Heart left ventricle (tissue), 16 donors: ENCODE results near the gene LAMC1. TPM values are rescaled to one million over a fixed set of nuclear protein-coding genes. Genes with fewer than 3 reads are reported as not detected.

Experiments used
- ATAC-seq, 4 donors: fragments of 200-7000 bp; cut with Tn5 transposase; one replicate each; pipeline ENCODE4 v1.9.1; 2020 to 2022; ENCODE audit warnings: moderate library complexity in 4 of 4, mild to moderate bottlenecking in 3 of 4, moderate number of reproducible peaks in 1 of 4
- DNase-seq, 5 donors: peaks; one replicate each; pipeline ENCODE4 v3.0.0-alpha.2; 2020
- H3K27ac ChIP-seq, 12 donors: fragments of 200-600 bp; sonication (generic) in 4 of 12; one replicate each; pipeline versions ENCODE4 v1.5.0 to v1.8.0; 2016 to 2022; ENCODE audit warnings: mild to moderate bottlenecking in 2 of 12
- H3K27me3 ChIP-seq, 9 donors: fragments of 200-600 bp; sonication (generic) in 2 of 9; one replicate each; pipeline versions ENCODE4 v1.5.1 to v1.8.0; 2016 to 2022; ENCODE audit warnings: mild to moderate bottlenecking in 3 of 9
- H3K36me3 ChIP-seq, 9 donors: fragments of 200-600 bp; sonication (generic) in 2 of 9; one replicate each; pipeline versions ENCODE4 v1.5.0 to v1.8.0; 2018 to 2022; ENCODE audit warnings: mild to moderate bottlenecking in 2 of 9
- H3K4me1 ChIP-seq, 12 donors: fragments of 200-600 bp; sonication (generic) in 4 of 12; one replicate each; pipeline versions ENCODE4 v1.5.0 to v1.8.0; 2016 to 2022; ENCODE audit warnings: mild to moderate bottlenecking in 3 of 12
- H3K4me3 ChIP-seq, 12 donors: fragments of 200-600 bp; sonication (generic) in 4 of 12; one replicate each; pipeline versions ENCODE4 v1.5.0 to v1.8.0; 2017 to 2022; ENCODE audit warnings: mild to moderate bottlenecking in 9 of 12, moderate library complexity in 4 of 12
- H3K9me3 ChIP-seq, 12 donors: fragments of 200-600 bp; sonication (generic) in 4 of 12; one replicate each; pipeline versions ENCODE4 v1.5.0 to v1.8.0; 2016 to 2022; ENCODE audit warnings: mild to moderate bottlenecking in 1 of 12
- CTCF ChIP-seq, 12 donors: fragments of 200-600 bp; sonication (generic) in 4 of 12; IDR thresholded peaks; one replicate each; pipeline versions ENCODE4 v1.5.0 to v1.8.0; 2018 to 2022; ENCODE audit warnings: antibody characterized with exemption in 12 of 12, mild to moderate bottlenecking in 5 of 12
- POLR2A ChIP-seq, 2 donors: fragments of 450-650 bp; IDR thresholded peaks; one replicate each; pipeline ENCODE4 v1.6.1; 2017; ENCODE audit warnings: antibody characterized with exemption in 2 of 2, mild to moderate bottlenecking in 2 of 2, moderate library complexity in 2 of 2
- WGBS, 4 donors: extraction: QIAGEN DNeasy Blood & Tissue Kit in 2 of 4; methylation state at CpG; one replicate each; pipeline versions ENCODE4 v1.1.5 to v1.1.7; 2013 to 2018; 5-methylcytosine and 5-hydroxymethylcytosine counted together
- intact Hi-C, 10 donors: fragments of 100-400 bp; cut with DNase I; formaldehyde crosslinking; loops; one replicate each; pipeline versions ENCODE4 v1.11.1 to v1.14.2; 2022
- long read RNA-seq, 3 donors: library from polyadenylated mRNA; unstranded; transcript quantifications; one replicate each; pipeline ENCODE4 v2.0.0, GENCODE V29; 2020 to 2021
- polyA plus RNA-seq, 2 donors: library from polyadenylated mRNA; stranded (reverse); fragments of 200-250 nt; gene quantifications; one replicate each; pipeline ENCODE4 v1.2.3, GENCODE V29; 2013
- total RNA-seq, 9 donors: library from RNA; depleted of rRNA in 2 of 9; stranded (reverse); fragments of >200 nt in 2 of 9; fragmentation: NEBNext Ultra II Directional in 3 of 9; extraction: Animal tissue kit (Norgen Biotek cat#: 25700) in 3 of 9; gene quantifications; one replicate each; pipeline versions ENCODE4 v1.1.0 to v1.2.4, GENCODE V29; 2016 to 2023
- donor health status: ischemic (EF 13 %, LVEDD 7.1; RV severe dilation, severe dysfunction).
- donor health status: healthy with polysubstance abuse.
- donor health status: DM: no; HTN: yes; CAD: no.
- donor health status: DM: no; HTN: no; CAD: no.
- donor health status: ischemic (EF 25% LVEDD 6.9; RV normal size, moderate dysfunction).
- donor health status: ischemic (EF 25% LVEDD 5.7; RV mildly dilated, moderate dysfunction).
- donor health status: healthy.
- donor health status: DM: yes; HTN: yes; CAD: no.
- donor health status: ischemic (EF 35%, LVEDD 5.7; RV mildly dilated, moderate dysfunction).
- donor health status: nonischemic (EF 11% LVEDD 7.7; RV severe dilation, severe dysfunction).
- donor health status: DM: yes; HTN: yes; CAD: no.
- donor health status: PGD.
- donor health status: ischemic (EF 29% LVEDD 5.4; RV normal size, mild dysfunction).
- donor health status: nonischemic (EF 23%, LVEDD 6.1; RV moderate dilation, normal function).

LAMC1 gene
- total RNA-seq (100 to 1,000 TPM in 7 of 9 donors, 10 to 100 TPM in 2; 78.6 to 226 (median 122) TPM), polyA plus RNA-seq (100 to 1,000 TPM in 1 of 2 donors, 10 to 100 TPM in 1; 22.9 to 108 TPM)
- long read RNA-seq, donor 1, full-length matches to known transcripts: 36 of 101 reads
- long read RNA-seq, donor 1, partial matches to known transcripts: 63 of 101 reads
- long read RNA-seq, donor 1, other reads (novel, unspliced or antisense): 2 of 101 reads
- long read RNA-seq, donor 2, partial matches to known transcripts: 98 of 100 reads
- long read RNA-seq, donor 2, other reads (novel, unspliced or antisense): 2 of 100 reads
- long read RNA-seq, donor 3, full-length matches to known transcripts: 39 of 104 reads
- long read RNA-seq, donor 3, partial matches to known transcripts: 62 of 104 reads
- long read RNA-seq, donor 3, other reads (novel, unspliced or antisense): 3 of 104 reads

- peaks cover 0 to 4% (median 0%) of the 10 kb centered on the region in 9 donors for H3K27me3 ChIP-seq
- peaks cover 0 to 52% (median 35%) of the 10 kb centered on the region in 12 donors for H3K4me1 ChIP-seq
- TF ChIP-seq POLR2A (IDR thresholded peaks at IDR 0.05) (peak in 1 of 2 donors; percentile 28), CTCF (IDR thresholded peaks at IDR 0.05) (peak in 2 of 12 donors; percentile 20 to 26)
- intact Hi-C loops: loop anchor here (1.0 to 10.0 kb wide), 11 partner anchors 58 to 219 kb away; no protein-coding TSS in a partner anchor
- peak within 1 kb of the TSS; percentile 58 to 95 (median 84) for H3K4me3 ChIP-seq
- peaks cover 0 to 5% (median 0%) of the 10 kb centered on the region in 9 donors for H3K36me3 ChIP-seq
- ATAC-seq (peak; percentile 44 to 81 (median 68)), DNase-seq (peak; percentile 86 to 88 (median 87))
- no peaks in the 10 kb centered on the region for H3K9me3 ChIP-seq
- H3K27ac ChIP-seq: peak within 1 kb of the TSS; percentile 99 to 100 (median 100)
- 0% methylated on average over 1 to 60 of the region's 65 CpGs for WGBS, 4 donors
Observed at GRCh38 chr1:183023146-183023600, at the start of gene LAMC1. Gene LAMC1 (plus strand): TSS chr1:183023420. CDS start chr1:183023717, 297 bp downstream.

- intact Hi-C loops: no loop called here
- DNase-seq (no peak), ATAC-seq (no peak)
- H3K4me1 ChIP-seq: no peaks in the 10 kb centered on the region
- H3K36me3 ChIP-seq: no peaks in the 10 kb centered on the region
- no peaks in the 10 kb centered on the region for H3K27me3 ChIP-seq
- TF ChIP-seq POLR2A (IDR thresholded peaks at IDR 0.05) (no peak), CTCF (IDR thresholded peaks at IDR 0.05) (no peak)
- no peak overlapping the region for H3K4me3 ChIP-seq
- WGBS, 4 donors: 89 to 96% (median 93%) methylated on average over 2 of the region's 2 CpGs
- H3K27ac ChIP-seq: no peak overlapping the region
- no peaks in the 10 kb centered on the region for H3K9me3 ChIP-seq
Observed at GRCh38 chr1:182974506-182975191, 48.6 kb upstream of the LAMC1 start.

GRCh38 chr1:182977480-182977879, 45.7 kb upstream of the LAMC1 start:
- intact Hi-C loops: no loop called here
- WGBS, 4 donors: 91 to 96% (median 93%) methylated on average over 2 of the region's 2 CpGs

More at GRCh38 chr1:182977480-182977879, 45.7 kb upstream of the LAMC1 start:
- H3K36me3 ChIP-seq: no peaks in the 10 kb centered on the region
- H3K27me3 ChIP-seq: no peaks in the 10 kb centered on the region
- DNase-seq (no peak), ATAC-seq (no peak)
- TF ChIP-seq CTCF (IDR thresholded peaks at IDR 0.05) (no peak), POLR2A (IDR thresholded peaks at IDR 0.05) (no peak)
- no peak overlapping the region for H3K4me3 ChIP-seq
- H3K9me3 ChIP-seq: no peaks in the 10 kb centered on the region
- H3K27ac ChIP-seq: no peak overlapping the region
- no peaks in the 10 kb centered on the region for H3K4me1 ChIP-seq
